ENCODE measurements around the gene CRTAP.
"Not testable (repeated sequence)": the region's sequence is repeated elsewhere in the genome, so short reads cannot be mapped to it uniquely, and the experiment has no call there.

CRTAP gene

DNA sequence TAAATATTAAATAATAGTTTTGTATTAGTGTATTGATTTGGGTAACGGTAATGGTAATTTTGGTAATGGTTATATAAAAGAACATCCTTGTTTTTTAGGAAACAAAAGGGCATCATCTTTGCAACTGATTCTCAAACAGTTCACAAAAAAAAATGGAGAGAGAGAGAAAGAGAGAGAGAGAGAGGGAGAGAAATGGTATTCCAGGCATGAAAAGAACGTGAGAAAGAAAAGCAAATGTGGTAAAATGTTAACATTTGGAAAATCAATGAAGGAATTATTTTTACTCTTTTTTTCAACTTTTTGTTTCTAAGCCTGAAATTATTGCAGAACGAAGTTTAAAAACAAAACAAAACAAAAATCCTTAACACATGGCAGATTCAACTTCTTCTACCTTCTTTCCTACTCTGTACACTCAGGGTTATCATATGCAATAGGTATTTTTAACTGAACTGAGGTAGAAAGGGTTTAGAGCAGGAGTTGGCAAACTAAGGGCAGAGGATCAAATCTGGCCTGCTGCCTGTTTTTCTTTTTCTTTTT, 14.6 kb upstream of the CRTAP start:
- no peak for DNase-seq

DNA sequence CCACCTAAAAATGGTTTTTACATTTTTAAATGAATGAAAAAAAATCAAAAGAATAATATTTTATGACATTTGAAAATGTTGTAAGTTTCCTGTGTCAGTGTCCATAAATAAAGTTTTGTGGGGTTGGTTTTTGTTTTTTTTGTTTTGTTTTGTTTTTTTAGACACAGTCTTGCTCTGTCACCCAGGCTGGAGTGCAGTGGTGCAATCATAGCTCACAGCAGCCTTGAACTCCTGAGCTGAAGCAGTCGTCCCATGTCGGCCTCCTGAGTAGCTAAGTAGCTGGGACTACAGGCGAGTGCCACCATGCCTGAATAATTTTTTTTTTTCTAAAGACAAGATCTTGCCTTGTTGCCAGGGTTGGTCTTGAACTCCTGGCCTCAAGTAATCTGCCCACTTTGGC, 14.1 kb upstream of the CRTAP start:
- DNase-seq = no peak

DNA sequence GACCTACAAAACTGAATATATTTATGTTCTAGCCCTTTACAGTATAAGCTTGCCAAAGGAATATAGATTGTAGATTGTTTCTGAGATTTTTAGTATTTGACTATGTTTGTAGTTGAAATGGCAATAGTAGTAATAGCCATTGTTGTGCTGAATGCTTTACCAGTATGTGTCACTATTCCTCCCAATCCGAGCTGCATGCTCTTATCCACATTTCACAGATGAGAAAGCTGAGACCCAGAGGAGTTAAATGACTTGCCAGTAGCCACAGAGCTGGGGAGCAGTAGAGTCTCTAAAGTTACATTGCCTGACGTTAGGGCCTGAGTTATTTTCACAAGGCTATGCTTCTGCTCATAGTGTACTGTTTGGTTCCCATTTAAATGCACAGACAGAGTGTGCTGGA, 13.6 kb upstream of the CRTAP start:
- DNase-seq = no peak

GRCh38 chr3:33103034-33103433, 10.8 kb upstream of the CRTAP start:
- DNase-seq = no peak

DNA sequence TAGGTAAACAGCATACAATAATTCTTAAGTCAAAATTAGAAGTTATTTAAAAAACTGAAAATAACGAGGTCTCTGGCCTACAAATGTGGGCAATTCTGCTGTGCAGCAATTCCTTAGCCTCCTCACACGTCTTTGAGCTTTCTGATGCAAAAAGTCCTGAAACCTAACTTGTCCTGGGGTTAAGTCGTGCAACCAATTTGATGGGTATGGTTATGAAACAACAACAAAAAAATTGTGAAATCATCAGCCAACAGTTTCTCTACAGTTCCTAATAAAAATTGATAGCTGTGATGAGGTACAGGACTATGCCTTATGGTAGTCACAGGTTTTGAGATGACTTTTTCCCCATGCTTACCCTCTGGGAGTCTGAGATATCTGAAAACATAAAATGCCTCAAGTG, 10.3 kb upstream of the CRTAP start:
- no peak for DNase-seq

GRCh38 chr3:33104803-33105202, 9.0 kb upstream of the CRTAP start:
- no peak for DNase-seq

DNA sequence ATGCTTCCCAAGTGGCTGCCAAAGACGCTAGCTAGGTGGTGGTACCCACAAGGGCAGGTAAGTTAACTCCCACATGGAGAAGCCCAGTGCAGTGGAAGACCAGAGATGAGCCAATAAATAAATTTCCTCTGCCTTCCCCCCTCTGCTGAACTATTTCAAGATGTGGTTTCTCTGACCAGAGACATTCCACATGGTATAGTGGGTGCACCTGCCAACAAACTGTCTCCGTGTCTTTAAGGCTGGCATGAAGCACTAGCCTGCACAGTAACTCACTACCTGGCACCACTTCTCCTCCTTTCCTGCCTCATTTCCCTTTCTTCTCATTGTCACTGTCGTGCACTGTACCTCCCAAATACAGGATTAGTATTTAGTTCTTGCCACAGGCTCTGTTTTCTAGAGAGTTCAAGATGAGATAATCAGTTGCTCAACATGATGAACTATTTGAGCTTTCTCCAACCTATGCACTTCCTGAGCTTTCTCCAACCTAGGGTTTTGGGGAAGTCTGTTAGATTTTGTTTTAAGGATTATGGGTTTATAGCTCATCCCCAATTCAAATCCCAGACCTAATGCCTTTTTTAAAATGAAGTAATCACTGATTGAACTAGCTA, 8.4 kb upstream of the CRTAP start:
- no peak for DNase-seq

DNA sequence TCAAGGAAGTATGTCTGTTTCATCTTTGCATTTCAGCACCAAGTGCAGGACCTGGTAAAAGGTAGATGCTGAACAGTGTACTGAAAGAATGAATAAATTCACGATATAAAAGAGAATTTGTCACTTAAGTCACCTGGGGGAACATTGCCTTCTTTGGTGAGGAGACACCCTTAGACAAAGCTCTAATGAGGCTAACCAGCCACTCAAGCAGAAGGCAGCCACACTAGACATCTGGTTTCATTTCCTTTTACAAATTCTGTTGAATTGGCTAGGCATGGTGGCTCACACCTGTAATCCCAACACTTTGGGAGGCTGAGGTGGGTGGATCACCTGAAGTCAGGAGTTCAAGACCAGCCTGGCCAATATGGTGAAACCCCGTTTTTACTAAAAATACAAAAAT, 7.0 kb upstream of the CRTAP start:
- not testable (repeated sequence) for DNase-seq

- DNase-seq = no peak
Measured at GRCh38 chr3:33111581-33111980, 2.2 kb upstream of the CRTAP start.

DNA sequence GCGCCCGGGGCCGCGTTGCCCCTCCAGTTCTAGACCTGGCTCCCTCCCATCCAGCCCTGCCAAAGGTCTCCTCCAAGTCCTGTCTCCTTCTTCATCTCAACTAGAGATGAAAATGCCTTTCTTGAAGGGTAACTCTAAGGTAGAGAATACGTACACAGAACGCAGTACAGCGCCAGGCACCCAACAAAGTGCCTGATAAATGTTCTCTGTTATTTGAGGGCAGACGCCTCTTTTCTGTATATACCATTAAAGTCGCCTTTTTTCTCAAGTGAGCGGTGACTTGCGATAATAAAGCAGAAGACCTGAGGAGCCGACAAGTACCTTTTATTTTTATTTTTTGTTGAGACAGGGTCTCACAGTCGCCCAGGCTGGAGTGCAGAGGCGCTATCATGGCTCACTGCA, 809 bp downstream of the CRTAP start:
- no peak for DNase-seq

- DNase-seq = no peak
Measured at GRCh38 chr3:33115024-33115768, 1.4 kb downstream of the CRTAP start.

- no peak for DNase-seq
Measured at GRCh38 chr3:33117461-33117860, 3.6 kb downstream of the CRTAP start.

- DNase-seq = no peak
Measured at GRCh38 chr3:33119891-33120290, 6.1 kb downstream of the CRTAP start.

DNA sequence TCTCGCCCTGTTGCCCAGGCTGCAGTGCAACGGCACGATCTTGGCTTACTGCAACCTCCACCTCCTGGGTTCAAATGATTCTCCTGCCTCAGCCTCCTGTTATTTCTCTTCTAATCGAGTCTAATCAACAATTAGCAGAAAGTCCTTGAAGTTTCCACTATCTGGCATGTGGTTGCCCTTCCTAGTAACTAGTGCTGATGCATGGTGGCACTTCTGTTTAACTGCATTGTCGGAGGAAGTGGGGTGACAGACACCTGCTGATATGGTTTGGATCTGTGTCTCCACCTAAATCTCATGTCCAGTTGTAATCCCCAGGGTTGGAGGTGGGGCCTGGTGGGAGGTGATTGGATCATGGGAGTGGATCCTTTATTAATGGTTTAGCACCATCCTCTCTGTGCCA, 9.2 kb downstream of the CRTAP start:
- DNase-seq = no peak

GRCh38 chr3:33124638-33125037, 10.8 kb downstream of the CRTAP start:
- DNase-seq = no peak

DNA sequence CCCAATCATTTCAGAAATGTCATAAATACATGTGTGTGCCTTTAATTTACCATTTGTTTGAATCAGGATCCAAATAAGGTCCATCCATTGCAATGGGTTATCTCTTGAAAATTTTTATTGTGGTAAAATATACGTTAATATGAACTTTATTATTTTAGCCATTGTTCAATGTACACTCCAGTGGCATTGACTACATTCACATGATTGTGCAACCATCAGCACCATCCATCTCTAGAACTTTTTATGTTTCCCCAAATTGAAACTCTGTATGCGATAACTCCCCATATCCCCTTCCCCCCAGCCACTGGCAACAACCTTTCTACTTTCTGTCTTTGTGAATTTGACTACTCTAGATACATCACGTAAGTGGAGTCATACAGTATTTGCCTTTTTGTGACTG, 12.0 kb downstream of the CRTAP start:
- DNase-seq = no peak

DNA sequence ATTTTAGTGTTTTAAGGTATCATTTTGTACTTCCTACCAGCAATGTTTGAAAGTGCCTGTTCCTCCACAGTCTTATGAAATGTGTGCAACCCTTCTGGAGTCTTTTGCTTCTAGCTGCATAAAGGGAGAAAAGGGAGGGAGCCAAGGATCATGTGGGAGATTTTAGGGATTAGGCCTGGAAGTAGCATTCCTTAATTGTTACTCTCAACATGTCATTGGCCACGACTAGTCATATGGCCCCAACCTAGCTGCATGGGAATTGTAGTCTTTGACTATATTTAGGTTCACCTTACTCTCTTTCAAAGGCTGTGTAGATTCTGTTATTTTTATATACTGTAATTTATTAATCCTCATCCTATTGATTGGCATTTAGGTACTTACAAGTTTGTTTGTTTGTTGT, 14.9 kb downstream of the CRTAP start:
- no peak for DNase-seq

GRCh38 chr3:33130144-33130543, 16.3 kb downstream of the CRTAP start:
- DNase-seq = no peak

GRCh38 chr3:33131331-33132018, 17.7 kb downstream of the CRTAP start:
- DNase-seq = peak; percentile 53

GRCh38 chr3:33132019-33132360, 18.2 kb downstream of the CRTAP start:
- no peak for DNase-seq

DNA sequence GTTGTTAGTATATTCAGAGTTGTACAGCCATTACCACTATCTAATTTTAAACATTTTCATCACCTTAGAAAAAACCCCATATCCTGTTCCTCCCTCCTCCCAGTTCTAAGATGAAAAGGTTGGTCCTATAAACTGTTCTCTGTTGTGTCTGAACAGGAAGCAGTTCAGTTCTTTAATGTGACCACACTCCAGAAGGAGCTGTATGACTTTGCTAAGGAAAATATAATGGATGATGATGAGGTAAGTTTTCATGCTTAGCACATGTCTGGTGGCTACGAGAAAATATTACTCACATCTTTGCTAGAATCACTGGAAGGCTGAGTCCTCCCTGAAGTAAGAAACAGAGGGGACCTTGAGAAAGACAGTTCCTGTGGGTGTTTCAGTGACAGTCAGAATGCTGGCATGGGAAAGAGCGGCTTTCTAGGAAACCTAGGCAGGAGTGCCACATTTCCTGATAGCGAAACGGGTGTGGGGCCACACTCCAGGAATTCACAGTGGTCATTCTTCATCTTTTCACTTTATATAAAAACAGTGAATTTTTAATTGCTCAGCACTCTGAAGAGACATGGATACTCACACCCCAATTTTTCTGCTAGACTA, 20.3 kb downstream of the CRTAP start:
- no peak for DNase-seq

GRCh38 chr3:33137691-33138090, 23.9 kb downstream of the CRTAP start:
- no peak for DNase-seq

DNA sequence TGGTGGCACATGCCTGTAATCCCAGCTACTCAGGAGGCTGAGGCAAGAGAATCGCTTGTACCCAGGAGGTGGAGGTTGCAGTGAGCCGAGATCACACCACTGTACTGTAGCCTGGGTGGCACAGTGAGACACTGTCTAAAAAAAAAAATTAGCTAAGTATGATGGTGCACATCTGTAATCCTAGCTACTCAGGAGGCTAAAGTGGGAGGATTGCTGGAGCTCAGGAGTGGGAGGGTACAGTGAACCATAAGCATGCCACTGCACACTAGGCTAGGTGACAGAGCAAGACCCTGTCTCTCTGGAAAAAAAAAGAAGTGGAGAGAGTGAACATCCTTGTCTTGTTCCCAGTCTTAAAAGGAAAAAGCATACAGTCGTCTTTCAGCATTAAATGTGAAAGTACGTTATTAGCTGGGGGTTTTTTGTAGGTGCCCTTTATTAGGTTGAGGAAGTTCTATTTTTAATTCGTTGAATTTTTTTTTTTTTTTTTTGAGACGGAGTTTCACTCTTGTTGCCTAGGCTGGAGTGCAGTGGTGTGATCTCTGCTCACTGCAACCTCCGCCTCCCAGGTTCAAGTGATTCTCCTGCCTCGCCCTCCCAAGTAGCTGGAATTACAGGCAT, 25.3 kb downstream of the CRTAP start:
- DNase-seq = not testable (repeated sequence)

Data from right kidney (tissue), 1 donor.